GM23338 (cell line): ENCODE data around the gene SCRT2.

ENCODE experiments used
- CREB1 ChIP-seq: fragments of 250-450 bp; sonication (Bioruptor Pico); IDR thresholded peaks from 2 replicates; pipeline ENCODE4 v1.5.0; 2020; ENCODE audit warnings: low read depth, mild to moderate bottlenecking, moderate library complexity
- CTCF ChIP-seq, 2 experiments: fragments of 200-600 bp in 1 of 2; sonication (generic) in 1 of 2; conservative IDR thresholded peaks; 2 replicates each; pipeline versions ENCODE4 v1.5.1 to v1.6.1; 2016 to 2017; ENCODE audit warnings: antibody characterized with exemption in 2 of 2, low read depth in 2 of 2, mild to moderate bottlenecking in 2 of 2, moderate library complexity in 1 of 2
- ETS1 ChIP-seq: IDR thresholded peaks from 2 replicates; pipeline ENCODE4 v1.6.1; 2016; ENCODE audit warnings: antibody characterized with exemption
- EZH2 ChIP-seq: fragments of 200-600 bp; sonication (generic); IDR thresholded peaks from one replicate; pipeline ENCODE4 v1.8.0; 2017; ENCODE audit warnings: antibody characterized with exemption, mild to moderate bottlenecking, low read depth; ENCODE audit not compliant: unreplicated experiment
- EZH2phosphoT487 ChIP-seq: fragments of 200-600 bp; sonication (generic); IDR thresholded peaks from one replicate; pipeline ENCODE4 v1.8.1; 2018; ENCODE audit warnings: antibody characterized with exemption; ENCODE audit not compliant: unreplicated experiment
- JUNB ChIP-seq: IDR thresholded peaks from one replicate; pipeline ENCODE4 v1.6.1; 2016; ENCODE audit warnings: antibody characterized with exemption; ENCODE audit not compliant: unreplicated experiment
- POLR2AphosphoS5 ChIP-seq: IDR thresholded peaks from 2 replicates; pipeline ENCODE4 v1.6.1; 2016; ENCODE audit warnings: antibody characterized with exemption, low read depth
- ZNF114 ChIP-seq: fragments of 250-450 bp; sonication (Bioruptor Pico); IDR thresholded peaks from 2 replicates; pipeline ENCODE4 v1.5.0; 2020; ENCODE audit warnings: mild to moderate bottlenecking, moderate library complexity
- TF ChIP-seq, protein P1 (sequence below): IDR thresholded peaks from one replicate; pipeline ENCODE4 v1.6.1; 2018; ENCODE audit warnings: antibody characterized with exemption; ENCODE audit not compliant: unreplicated experiment
- TF ChIP-seq, protein P2 (sequence below): fragments of 250-450 bp; sonication (Bioruptor Pico); IDR thresholded peaks from 2 replicates; pipeline ENCODE4 v1.5.0; 2020; ENCODE audit warnings: mild to moderate bottlenecking, moderate library complexity

- TF ChIP-seq CTCF (conservative IDR thresholded peaks at IDR 0.05; ENCODE audit: low read depth in 2 of 2) (no peak), CREB1 (CRISPR knock-in tag) (no peak), JUNB (no peak), POLR2AphosphoS5 (no peak), EZH2phosphoT487 (no peak), EZH2 (no peak), ETS1 (no peak), ZNF114 (CRISPR knock-in tag) (no peak)
- TF ChIP-seq, protein P1, sequence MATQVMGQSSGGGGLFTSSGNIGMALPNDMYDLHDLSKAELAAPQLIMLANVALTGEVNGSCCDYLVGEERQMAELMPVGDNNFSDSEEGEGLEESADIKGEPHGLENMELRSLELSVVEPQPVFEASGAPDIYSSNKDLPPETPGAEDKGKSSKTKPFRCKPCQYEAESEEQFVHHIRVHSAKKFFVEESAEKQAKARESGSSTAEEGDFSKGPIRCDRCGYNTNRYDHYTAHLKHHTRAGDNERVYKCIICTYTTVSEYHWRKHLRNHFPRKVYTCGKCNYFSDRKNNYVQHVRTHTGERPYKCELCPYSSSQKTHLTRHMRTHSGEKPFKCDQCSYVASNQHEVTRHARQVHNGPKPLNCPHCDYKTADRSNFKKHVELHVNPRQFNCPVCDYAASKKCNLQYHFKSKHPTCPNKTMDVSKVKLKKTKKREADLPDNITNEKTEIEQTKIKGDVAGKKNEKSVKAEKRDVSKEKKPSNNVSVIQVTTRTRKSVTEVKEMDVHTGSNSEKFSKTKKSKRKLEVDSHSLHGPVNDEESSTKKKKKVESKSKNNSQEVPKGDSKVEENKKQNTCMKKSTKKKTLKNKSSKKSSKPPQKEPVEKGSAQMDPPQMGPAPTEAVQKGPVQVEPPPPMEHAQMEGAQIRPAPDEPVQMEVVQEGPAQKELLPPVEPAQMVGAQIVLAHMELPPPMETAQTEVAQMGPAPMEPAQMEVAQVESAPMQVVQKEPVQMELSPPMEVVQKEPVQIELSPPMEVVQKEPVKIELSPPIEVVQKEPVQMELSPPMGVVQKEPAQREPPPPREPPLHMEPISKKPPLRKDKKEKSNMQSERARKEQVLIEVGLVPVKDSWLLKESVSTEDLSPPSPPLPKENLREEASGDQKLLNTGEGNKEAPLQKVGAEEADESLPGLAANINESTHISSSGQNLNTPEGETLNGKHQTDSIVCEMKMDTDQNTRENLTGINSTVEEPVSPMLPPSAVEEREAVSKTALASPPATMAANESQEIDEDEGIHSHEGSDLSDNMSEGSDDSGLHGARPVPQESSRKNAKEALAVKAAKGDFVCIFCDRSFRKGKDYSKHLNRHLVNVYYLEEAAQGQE, result no peak
- TF ChIP-seq, protein P2, sequence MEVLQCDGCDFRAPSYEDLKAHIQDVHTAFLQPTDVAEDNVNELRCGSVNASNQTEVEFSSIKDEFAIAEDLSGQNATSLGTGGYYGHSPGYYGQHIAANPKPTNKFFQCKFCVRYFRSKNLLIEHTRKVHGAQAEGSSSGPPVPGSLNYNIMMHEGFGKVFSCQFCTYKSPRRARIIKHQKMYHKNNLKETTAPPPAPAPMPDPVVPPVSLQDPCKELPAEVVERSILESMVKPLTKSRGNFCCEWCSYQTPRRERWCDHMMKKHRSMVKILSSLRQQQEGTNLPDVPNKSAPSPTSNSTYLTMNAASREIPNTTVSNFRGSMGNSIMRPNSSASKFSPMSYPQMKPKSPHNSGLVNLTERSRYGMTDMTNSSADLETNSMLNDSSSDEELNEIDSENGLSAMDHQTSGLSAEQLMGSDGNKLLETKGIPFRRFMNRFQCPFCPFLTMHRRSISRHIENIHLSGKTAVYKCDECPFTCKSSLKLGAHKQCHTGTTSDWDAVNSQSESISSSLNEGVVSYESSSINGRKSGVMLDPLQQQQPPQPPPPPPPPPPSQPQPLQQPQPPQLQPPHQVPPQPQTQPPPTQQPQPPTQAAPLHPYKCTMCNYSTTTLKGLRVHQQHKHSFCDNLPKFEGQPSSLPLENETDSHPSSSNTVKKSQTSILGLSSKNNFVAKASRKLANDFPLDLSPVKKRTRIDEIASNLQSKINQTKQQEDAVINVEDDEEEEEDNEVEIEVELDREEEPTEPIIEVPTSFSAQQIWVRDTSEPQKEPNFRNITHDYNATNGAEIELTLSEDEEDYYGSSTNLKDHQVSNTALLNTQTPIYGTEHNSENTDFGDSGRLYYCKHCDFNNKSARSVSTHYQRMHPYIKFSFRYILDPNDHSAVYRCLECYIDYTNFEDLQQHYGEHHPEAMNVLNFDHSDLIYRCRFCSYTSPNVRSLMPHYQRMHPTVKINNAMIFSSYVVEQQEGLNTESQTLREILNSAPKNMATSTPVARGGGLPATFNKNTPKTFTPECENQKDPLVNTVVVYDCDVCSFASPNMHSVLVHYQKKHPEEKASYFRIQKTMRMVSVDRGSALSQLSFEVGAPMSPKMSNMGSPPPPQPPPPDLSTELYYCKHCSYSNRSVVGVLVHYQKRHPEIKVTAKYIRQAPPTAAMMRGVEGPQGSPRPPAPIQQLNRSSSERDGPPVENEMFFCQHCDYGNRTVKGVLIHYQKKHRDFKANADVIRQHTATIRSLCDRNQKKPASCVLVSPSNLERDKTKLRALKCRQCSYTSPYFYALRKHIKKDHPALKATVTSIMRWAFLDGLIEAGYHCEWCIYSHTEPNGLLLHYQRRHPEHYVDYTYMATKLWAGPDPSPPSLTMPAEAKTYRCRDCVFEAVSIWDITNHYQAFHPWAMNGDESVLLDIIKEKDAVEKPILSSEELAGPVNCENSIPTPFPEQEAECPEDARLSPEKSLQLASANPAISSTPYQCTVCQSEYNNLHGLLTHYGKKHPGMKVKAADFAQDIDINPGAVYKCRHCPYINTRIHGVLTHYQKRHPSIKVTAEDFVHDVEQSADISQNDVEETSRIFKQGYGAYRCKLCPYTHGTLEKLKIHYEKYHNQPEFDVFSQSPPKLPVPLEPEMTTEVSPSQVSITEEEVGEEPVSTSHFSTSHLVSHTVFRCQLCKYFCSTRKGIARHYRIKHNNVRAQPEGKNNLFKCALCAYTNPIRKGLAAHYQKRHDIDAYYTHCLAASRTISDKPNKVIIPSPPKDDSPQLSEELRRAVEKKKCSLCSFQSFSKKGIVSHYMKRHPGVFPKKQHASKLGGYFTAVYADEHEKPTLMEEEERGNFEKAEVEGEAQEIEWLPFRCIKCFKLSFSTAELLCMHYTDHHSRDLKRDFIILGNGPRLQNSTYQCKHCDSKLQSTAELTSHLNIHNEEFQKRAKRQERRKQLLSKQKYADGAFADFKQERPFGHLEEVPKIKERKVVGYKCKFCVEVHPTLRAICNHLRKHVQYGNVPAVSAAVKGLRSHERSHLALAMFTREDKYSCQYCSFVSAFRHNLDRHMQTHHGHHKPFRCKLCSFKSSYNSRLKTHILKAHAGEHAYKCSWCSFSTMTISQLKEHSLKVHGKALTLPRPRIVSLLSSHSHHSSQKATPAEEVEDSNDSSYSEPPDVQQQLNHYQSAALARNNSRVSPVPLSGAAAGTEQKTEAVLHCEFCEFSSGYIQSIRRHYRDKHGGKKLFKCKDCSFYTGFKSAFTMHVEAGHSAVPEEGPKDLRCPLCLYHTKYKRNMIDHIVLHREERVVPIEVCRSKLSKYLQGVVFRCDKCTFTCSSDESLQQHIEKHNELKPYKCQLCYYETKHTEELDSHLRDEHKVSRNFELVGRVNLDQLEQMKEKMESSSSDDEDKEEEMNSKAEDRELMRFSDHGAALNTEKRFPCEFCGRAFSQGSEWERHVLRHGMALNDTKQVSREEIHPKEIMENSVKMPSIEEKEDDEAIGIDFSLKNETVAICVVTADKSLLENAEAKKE (CRISPR knock-in tag), result no peak
Observed at GRCh38 chr20:635028-635892, 40.3 kb downstream of the SCRT2 start.
